Ovary (tissue), 3 donors: ENCODE measurements around the gene MPP4.

Source experiments
- EP300 ChIP-seq: sonication (generic); formaldehyde crosslinking; IDR thresholded peaks from one replicate; pipeline ENCODE4 v1.6.1; 2017; ENCODE audit warnings: antibody characterized with exemption
- TF ChIP-seq, protein P1 (sequence below), 3 donors: fragments of 450-650 bp in 2 of 3; fragments of 200-600 bp in 1 of 3; IDR thresholded peaks; one replicate each; pipeline versions ENCODE4 v1.5.1 to v1.8.0; 2016 to 2022; ENCODE audit warnings: antibody characterized with exemption in 3 of 3, mild to moderate bottlenecking in 1 of 3
- donor health status: DM: no; HTN: no; CAD: no.

DNA sequence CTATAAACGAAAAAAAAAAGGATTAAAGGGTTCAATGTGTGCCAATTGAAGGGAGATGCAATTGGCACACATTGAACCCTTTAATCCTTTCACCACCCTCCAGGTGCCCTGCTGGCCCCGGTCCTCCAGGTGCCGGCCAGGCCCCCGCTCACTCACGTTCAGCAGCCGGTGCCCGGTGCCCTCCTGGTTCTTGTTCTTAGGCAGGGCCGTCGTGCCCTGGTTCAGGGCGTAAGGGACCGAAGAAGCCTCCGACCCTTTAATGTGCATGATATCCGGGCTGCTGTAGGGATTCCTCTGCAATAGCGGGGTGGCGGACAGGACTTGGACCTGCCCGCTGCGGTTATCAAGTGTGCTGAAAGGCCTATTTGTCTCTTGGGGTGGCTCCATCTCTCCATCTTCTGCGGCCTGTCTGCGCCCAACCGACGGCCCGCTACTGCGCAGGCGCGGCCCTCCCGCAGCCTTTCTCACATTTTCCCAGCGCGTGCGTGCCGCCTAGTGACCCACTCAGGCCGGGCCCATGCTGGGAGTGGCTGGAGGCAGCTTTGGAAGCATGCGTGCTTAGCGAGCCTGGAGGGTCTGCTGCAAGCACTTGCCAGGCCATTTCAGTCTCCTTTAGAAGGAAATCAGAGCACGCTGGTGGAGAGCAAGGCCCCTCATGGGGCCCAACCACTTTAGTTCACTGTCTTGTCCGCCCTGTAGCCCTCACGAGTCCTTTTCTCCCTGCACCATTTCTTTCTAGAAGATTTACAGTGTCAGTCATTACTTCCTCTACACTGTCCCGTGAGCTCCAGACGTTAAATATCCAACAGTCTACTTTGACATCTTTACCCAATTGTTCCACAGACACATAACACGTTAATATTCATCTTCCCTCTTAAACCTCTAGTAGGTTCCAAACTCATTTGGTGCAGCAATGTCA lies 79.4 kb downstream of the MPP4 start:
- no peak for TF ChIP-seq EP300
- TF ChIP-seq, protein P1, sequence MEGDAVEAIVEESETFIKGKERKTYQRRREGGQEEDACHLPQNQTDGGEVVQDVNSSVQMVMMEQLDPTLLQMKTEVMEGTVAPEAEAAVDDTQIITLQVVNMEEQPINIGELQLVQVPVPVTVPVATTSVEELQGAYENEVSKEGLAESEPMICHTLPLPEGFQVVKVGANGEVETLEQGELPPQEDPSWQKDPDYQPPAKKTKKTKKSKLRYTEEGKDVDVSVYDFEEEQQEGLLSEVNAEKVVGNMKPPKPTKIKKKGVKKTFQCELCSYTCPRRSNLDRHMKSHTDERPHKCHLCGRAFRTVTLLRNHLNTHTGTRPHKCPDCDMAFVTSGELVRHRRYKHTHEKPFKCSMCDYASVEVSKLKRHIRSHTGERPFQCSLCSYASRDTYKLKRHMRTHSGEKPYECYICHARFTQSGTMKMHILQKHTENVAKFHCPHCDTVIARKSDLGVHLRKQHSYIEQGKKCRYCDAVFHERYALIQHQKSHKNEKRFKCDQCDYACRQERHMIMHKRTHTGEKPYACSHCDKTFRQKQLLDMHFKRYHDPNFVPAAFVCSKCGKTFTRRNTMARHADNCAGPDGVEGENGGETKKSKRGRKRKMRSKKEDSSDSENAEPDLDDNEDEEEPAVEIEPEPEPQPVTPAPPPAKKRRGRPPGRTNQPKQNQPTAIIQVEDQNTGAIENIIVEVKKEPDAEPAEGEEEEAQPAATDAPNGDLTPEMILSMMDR (IDR thresholded peaks at IDR 0.05) = peak in 2 of 3 donors; percentile 29 to 34
